CD4-positive, alpha-beta T cell treated with Interleukin-6 at 100 ng/mL for 8 hours (primary cell): ENCODE results near the gene EPB41L2.

ENCODE experiments used
- DNase-seq: peaks from one replicate; pipeline ENCODE4 v3.0.0-alpha.2; 2020; ENCODE audit warnings: mixed read lengths, low spot score

Gene EPB41L2

GRCh38 chr6:130978180-130978579 is 84.9 kb downstream of the EPB41L2 start:
- no peak for DNase-seq

- no peak for DNase-seq
Measured at GRCh38 chr6:130975325-130975724, 87.7 kb downstream of the EPB41L2 start.

- DNase-seq, result no peak
Measured at GRCh38 chr6:130973521-130974277, 89.3 kb downstream of the EPB41L2 start.

GRCh38 chr6:130971504-130971903 is 91.5 kb downstream of the EPB41L2 start:
- DNase-seq, result no peak

- DNase-seq, result no peak
Measured at GRCh38 chr6:130970839-130971410, 92.1 kb downstream of the EPB41L2 start.

GRCh38 chr6:130969791-130970491 is 93.1 kb downstream of the EPB41L2 start:
- no peak for DNase-seq

GRCh38 chr6:130969166-130969565 is 93.9 kb downstream of the EPB41L2 start:
- DNase-seq, result no peak

- DNase-seq, result no peak
Measured at GRCh38 chr6:130968476-130968875, 94.6 kb downstream of the EPB41L2 start.

GRCh38 chr6:130967502-130968445 is 95.3 kb downstream of the EPB41L2 start:
- no peak for DNase-seq

GRCh38 chr6:130966344-130966980 is 96.6 kb downstream of the EPB41L2 start:
- DNase-seq, result no peak

- DNase-seq, result no peak
Measured at GRCh38 chr6:130965656-130966055, 97.4 kb downstream of the EPB41L2 start.

GRCh38 chr6:130964808-130965604 is 98.0 kb downstream of the EPB41L2 start:
- no peak for DNase-seq

- no peak for DNase-seq
Measured at GRCh38 chr6:130964289-130964688, 98.8 kb downstream of the EPB41L2 start.

- DNase-seq, result no peak
Measured at GRCh38 chr6:130962966-130963365, 100.1 kb downstream of the EPB41L2 start.

- DNase-seq, result no peak
Measured at GRCh38 chr6:130961148-130961547, 101.9 kb downstream of the EPB41L2 start.

- DNase-seq, result no peak
Measured at GRCh38 chr6:130959951-130960350, 103.1 kb downstream of the EPB41L2 start.

GRCh38 chr6:130958468-130958867 is 104.6 kb downstream of the EPB41L2 start:
- DNase-seq, result no peak

- no peak for DNase-seq
Measured at GRCh38 chr6:130955755-130956154, 107.3 kb downstream of the EPB41L2 start.

GRCh38 chr6:130949553-130949952 is 113.5 kb downstream of the EPB41L2 start:
- no peak for DNase-seq

GRCh38 chr6:130947464-130947863 is 115.6 kb downstream of the EPB41L2 start:
- DNase-seq, result no peak

- DNase-seq, result no peak
Measured at GRCh38 chr6:130946076-130946475, 117.0 kb downstream of the EPB41L2 start.
